ENCODE data around the gene SLC9A3.

GRCh38 chr5:439181-439580, 85.1 kb downstream of the SLC9A3 start:
- TF ChIP-seq CTCF (conservative IDR thresholded peaks at IDR 0.05; ENCODE audit: low read depth, low read length), result no peak
- no peak for TF ChIP-seq EZH2 (IDR thresholded peaks at IDR 0.05; ENCODE audit: borderline replicate concordance, low read depth, low read length, poor library complexity, severe bottlenecking)

Measured in A673 (cell line).